ENCODE measurements around the gene LRRC1.
A peak's percentile ranks its signal among the peaks of the same experiment; 100 is the strongest.
"Not testable (repeated sequence)": the region's sequence is repeated elsewhere in the genome, so short reads cannot be mapped to it uniquely, and the experiment has no call there.

The LRRC1 gene

DNA sequence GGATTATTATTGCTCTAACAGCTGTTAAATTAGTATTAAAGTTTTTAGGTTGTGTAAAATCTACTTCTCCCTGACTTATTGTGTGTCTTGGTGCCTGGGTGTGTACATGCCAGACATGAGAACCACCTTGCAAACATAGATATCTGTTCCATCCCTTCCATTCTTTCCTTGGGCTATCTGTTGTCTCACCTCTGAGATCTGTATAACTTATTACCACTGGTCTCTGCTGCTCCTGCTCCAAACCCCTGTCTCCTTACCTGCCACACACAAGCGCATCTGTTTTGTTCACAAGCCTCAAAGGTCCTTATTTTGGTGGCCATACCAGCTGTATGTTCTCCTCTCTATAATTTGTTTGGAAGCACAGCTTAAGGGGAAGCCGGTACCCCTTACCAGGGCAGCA lies 2.5 kb downstream of the LRRC1 start:
- no peak overlapping the region for H3K4me3 ChIP-seq (ENCODE audit: low read length)
- TF ChIP-seq, protein P1, sequence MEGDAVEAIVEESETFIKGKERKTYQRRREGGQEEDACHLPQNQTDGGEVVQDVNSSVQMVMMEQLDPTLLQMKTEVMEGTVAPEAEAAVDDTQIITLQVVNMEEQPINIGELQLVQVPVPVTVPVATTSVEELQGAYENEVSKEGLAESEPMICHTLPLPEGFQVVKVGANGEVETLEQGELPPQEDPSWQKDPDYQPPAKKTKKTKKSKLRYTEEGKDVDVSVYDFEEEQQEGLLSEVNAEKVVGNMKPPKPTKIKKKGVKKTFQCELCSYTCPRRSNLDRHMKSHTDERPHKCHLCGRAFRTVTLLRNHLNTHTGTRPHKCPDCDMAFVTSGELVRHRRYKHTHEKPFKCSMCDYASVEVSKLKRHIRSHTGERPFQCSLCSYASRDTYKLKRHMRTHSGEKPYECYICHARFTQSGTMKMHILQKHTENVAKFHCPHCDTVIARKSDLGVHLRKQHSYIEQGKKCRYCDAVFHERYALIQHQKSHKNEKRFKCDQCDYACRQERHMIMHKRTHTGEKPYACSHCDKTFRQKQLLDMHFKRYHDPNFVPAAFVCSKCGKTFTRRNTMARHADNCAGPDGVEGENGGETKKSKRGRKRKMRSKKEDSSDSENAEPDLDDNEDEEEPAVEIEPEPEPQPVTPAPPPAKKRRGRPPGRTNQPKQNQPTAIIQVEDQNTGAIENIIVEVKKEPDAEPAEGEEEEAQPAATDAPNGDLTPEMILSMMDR (conservative IDR thresholded peaks at IDR 0.05; ENCODE audit: low read length), result no peak
- DNase-seq (ENCODE audit: low read depth), result no peak

DNA sequence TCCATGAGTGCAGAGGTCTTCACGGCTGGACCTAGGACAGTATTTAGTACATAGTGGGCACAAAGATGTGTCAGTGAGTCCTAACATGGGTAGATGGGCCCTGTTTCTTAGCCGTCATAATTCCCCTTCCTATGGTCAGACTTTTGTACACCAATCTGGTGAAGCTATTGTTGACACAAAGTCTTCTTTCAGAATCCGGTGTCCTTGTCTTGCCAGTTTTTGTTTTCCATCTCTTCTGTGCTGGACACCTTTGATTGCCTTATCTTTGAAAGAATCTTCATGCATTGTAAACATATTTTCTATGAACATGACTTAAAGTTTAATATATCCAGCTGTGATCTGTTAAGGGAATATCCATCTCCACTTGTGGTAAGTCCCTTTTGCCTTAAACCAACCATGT lies 4.5 kb downstream of the LRRC1 start:
- no peak for DNase-seq (ENCODE audit: low read depth)
- TF ChIP-seq, protein P1 (conservative IDR thresholded peaks at IDR 0.05; ENCODE audit: low read length), result no peak

DNA sequence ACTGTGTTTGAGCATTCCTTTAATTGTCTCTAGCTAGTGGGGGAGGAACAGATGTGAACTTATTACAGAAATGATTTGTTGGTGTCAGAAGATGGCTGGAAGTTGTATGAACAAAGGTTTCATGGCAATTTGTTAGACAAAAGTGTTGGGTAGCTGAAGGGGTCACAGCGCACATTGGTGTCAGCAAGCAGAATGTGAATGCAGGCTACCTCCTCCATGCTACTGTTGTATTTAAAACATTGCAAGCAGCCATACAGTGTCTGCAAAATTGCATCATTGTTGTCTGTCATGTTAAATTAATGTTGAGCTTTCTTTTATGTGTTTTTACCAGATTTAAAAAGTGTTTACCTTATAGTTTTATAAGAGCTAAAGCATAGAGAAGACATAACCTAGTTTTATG lies 6.2 kb downstream of the LRRC1 start:
- TF ChIP-seq, protein P1 (conservative IDR thresholded peaks at IDR 0.05; ENCODE audit: low read length), result no peak
- no peak overlapping the region for H3K4me3 ChIP-seq (ENCODE audit: low read length)
- DNase-seq (ENCODE audit: low read depth), result no peak

More for the DNA sequence above, 4.5 kb downstream of the LRRC1 start:
- H3K4me3 ChIP-seq (ENCODE audit: low read length), result no peak overlapping the region

DNA sequence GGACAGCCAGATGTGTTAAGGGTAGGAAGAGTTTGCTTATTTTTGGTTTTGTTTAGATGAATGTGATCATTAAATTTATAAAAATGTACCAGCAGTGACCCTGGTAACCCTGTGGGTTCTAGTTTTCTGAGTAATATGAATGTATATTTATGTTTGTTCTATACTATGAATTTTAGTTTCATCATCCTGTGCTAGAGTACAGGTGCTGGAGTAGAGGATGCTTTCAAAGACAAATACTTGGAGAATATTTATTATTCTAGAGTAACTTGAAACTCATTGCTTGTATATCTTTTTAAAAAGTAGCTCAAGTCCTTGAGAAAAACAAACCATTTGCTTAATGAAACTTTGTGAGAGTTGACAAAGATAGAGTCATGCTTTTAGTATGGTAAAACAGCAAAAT lies 7.8 kb downstream of the LRRC1 start:
- TF ChIP-seq, protein P1 (conservative IDR thresholded peaks at IDR 0.05; ENCODE audit: low read length), result no peak
- DNase-seq (ENCODE audit: low read depth), result no peak
- no peak overlapping the region for H3K4me3 ChIP-seq (ENCODE audit: low read length)

DNA sequence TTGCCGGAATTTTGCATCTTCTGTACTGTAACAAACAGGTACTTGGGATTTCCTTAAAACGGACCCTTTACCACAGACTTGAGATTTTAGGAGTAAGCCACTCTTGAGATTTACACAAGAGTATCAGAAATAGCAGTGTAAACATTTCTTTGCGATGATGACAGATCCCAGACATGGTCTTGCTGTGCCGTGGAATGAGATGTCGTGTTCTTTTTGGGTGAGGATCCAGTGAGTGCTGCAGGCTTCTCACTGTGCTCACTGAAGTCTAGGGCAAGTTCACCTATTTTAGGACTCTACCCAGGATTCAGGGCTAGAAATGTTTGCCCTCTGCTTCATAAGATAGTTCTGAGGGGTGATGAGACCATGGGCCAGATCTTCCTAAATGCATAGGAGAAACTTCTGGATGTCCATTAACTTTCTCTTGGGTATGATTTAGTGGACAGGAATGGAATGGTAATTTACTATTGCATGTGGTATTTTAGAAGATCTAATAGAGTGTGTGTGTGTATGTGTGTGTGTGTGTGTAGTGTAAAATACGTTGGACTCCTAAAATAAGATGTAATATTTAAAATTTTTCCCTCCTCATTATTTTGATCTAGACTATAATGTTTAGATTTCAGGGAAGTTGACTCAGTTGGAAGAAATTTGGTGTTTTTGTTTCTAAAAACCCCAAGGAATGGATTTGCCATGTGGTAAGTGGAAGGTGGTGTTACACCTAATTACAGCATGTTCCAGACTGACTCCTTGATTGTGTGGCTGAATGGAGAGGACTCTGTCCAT lies 8.5 kb downstream of the LRRC1 start:
- DNase-seq (ENCODE audit: low read depth), result peak; percentile 70
- TF ChIP-seq, protein P1 (conservative IDR thresholded peaks at IDR 0.05; ENCODE audit: low read length), result no peak

DNA sequence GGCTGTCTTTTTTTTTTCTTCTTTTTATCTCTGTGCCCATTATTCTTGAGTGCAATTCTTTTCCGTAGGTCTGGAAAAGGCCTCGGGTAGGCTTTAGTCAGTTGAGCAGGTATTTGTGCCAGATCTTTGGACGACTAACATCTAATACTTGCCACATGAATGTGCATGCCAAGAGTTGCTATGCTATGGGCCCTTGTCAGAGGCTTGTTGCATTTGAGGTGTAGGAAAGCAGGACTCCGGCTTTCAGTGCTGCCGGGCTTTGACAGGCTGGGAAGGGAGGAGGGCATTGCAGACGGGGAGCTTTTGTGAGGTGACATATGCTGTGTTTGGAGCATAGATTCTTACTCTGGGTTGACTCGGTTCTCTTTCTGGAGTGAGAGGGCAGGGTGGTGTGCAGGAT lies 10.2 kb downstream of the LRRC1 start:
- H3K4me3 ChIP-seq (ENCODE audit: low read length), result no peak overlapping the region
- TF ChIP-seq, protein P1 (conservative IDR thresholded peaks at IDR 0.05; ENCODE audit: low read length), result no peak

More for the DNA sequence above, 8.5 kb downstream of the LRRC1 start:
- no peak overlapping the region for H3K4me3 ChIP-seq (ENCODE audit: low read length)

DNA sequence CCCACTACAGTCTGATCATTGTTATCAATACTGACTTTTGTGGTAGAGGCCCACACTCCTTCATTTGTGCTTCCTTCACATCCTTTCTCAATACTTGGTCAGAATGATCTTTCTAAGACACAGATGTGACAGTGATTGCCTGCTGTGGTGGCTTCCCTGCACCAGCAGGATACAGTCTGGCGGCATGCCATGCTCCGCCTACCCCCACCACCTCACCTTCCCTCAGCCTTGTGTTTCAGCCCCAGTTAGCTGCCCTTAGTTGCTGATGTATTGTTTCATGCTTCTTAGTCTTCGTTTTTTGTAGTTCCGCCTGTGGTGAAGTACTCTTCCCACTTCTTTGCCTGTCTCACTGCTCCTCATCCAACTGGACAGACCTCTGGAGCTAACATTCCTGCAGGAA lies 10.9 kb downstream of the LRRC1 start:
- TF ChIP-seq, protein P1 (conservative IDR thresholded peaks at IDR 0.05; ENCODE audit: low read length), result no peak
- DNase-seq (ENCODE audit: low read depth), result no peak
- H3K4me3 ChIP-seq (ENCODE audit: low read length), result no peak overlapping the region

More for the DNA sequence above, 10.2 kb downstream of the LRRC1 start:
- DNase-seq (ENCODE audit: low read depth), result no peak

DNA sequence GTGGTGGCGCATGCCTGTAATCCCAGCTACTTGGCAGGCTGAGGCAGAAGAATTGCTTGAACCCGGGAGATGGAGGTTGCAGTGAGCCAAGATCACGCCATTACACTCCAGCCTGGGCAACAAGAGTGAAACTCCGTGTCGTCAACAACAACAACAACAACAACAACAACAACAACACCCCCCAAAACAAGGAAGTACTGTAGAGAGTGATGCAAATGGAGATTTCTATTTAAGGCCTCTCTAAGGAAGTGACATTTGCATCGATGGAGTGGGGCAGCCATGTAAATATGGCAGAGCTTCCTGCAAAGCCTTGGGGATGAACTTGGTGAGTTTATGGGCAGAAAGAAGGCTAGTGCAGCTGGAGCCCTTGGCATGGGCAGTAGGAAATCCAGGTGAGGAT lies 12.8 kb downstream of the LRRC1 start:
- not testable (repeated sequence) for DNase-seq (ENCODE audit: low read depth); H3K4me3 ChIP-seq (ENCODE audit: low read length)

Data from AG10803 (cell line).